ENCODE data around the gene FOXN3. TPM values are rescaled to one million over a fixed set of nuclear protein-coding genes. Genes with fewer than 3 reads are reported as not detected.

FOXN3 gene
- total and polyA plus RNA-seq, 2 experiments from 2014 or later = 98.9 to 167 TPM

- peaks cover 35% of the 10 kb centered on the region for H3K4me1 Mint-ChIP-seq
- no peaks in the 10 kb centered on the region for H3K9me3 Mint-ChIP-seq
- Histone ChIP-seq H3K36me3 (ENCODE audit: insufficient read depth) (peaks cover 2% of the 10 kb centered on the region), H2AFZ (no peak overlapping the region), H3K27ac (ENCODE audit: low read depth) (no peak overlapping the region), H3K4me3 (no peak overlapping the region), H3K27me3 (ENCODE audit: insufficient read depth) (no peaks in the 10 kb centered on the region), H3K4me2 (no peak overlapping the region), H3K9me2 (ENCODE audit: insufficient read depth) (no peaks in the 10 kb centered on the region), H3F3A (replicated peaks; ENCODE audit: low read depth) (no peaks in the 10 kb centered on the region), H4K20me1 (replicated peaks; ENCODE audit: insufficient read depth) (peaks cover 25% of the 10 kb centered on the region; the same call in 1 of the 2 replicates), H3K79me2 (replicated peaks; ENCODE audit: insufficient read depth) (peaks cover 59% of the 10 kb centered on the region), H3K4me1 (ENCODE audit: insufficient read depth) (no peaks in the 10 kb centered on the region)
- H3K36me3 Mint-ChIP-seq (ENCODE audit: low read depth) = peaks cover 34% of the 10 kb centered on the region
- H3K4me3 Mint-ChIP-seq = no peak overlapping the region
- H3K27ac Mint-ChIP-seq = no peak overlapping the region
- H3K27me3 Mint-ChIP-seq (ENCODE audit: insufficient read depth, low read depth, poor library complexity) = peaks cover 9% of the 10 kb centered on the region
- TF ChIP-seq ZNF462 (CRISPR knock-in tag; IDR thresholded peaks at IDR 0.05) (no peak), CREB1 (CRISPR knock-in tag; IDR thresholded peaks at IDR 0.05; ENCODE audit: low read depth) (no peak), STAT1 (IDR thresholded peaks at IDR 0.05; ENCODE audit: unreplicated experiment) (no peak), ZNF114 (CRISPR knock-in tag; IDR thresholded peaks at IDR 0.05) (no peak), ETS1 (IDR thresholded peaks at IDR 0.05) (no peak), POLR2AphosphoS5 (IDR thresholded peaks at IDR 0.05; ENCODE audit: low read depth) (no peak), EZH2phosphoT487 (IDR thresholded peaks at IDR 0.05; ENCODE audit: unreplicated experiment) (no peak), CTCF (conservative IDR thresholded peaks at IDR 0.05; ENCODE audit: low read depth in 2 of 2) (no peak), JUNB (IDR thresholded peaks at IDR 0.05; ENCODE audit: unreplicated experiment) (no peak), REST (IDR thresholded peaks at IDR 0.05; ENCODE audit: unreplicated experiment) (no peak), NANOG (IDR thresholded peaks at IDR 0.05; ENCODE audit: borderline replicate concordance) (no peak), ZNF331 (CRISPR knock-in tag; IDR thresholded peaks at IDR 0.05; ENCODE audit: low read depth) (no peak)
- ATAC-seq = no peak
- no peak for DNase-seq (ENCODE audit: low spot score)
These were observed 232.1 kb downstream of the FOXN3 start for GRCh38 chr14:89184952-89185351.

All from GM23338 (cell line).